AG04449 (cell line): ENCODE results near the gene ZNF566.

ENCODE experiments used
- CTCF ChIA-PET: fragments of 350-600 bp; formaldehyde crosslinking; extraction: SDS; loops from one replicate; lab custom pipeline; 2021; ENCODE audit warnings: antibody characterized with exemption; lab: Yijun Ruan, JAX
- POLR2A ChIA-PET: fragments of 400-600, 350-600 bp; formaldehyde crosslinking; extraction: SDS; loops from one replicate; lab custom pipeline; 2020; ENCODE audit warnings: antibody characterized with exemption, inconsistent platforms; lab: Yijun Ruan, JAX
- DNase-seq: peaks from one replicate; pipeline ENCODE4 v3.0.0-alpha.2; 2010; ENCODE audit warnings: low read depth, low spot score
- H3K4me3 ChIP-seq: 2 replicates; pipeline ENCODE4 v1.5.1; 2011; ENCODE audit warnings: low read depth, mild to moderate bottlenecking, control low read depth, low read length
- CTCF ChIP-seq: IDR thresholded peaks from one replicate; pipeline ENCODE4 v1.5.1; 2011; ENCODE audit warnings: mild to moderate bottlenecking, moderate library complexity, low read length, control low read depth, inconsistent platforms; ENCODE audit not compliant: insufficient read depth; ENCODE audit errors: missing control alignments

Gene ZNF566

GRCh38 chr19:36423925-36424324 lies 65.4 kb downstream of the ZNF566 start:
- ChIA-PET CTCF (no interaction called here), POLR2A (no interaction called here)
- H3K4me3 ChIP-seq: no peak overlapping the region
- no peak for DNase-seq
- TF ChIP-seq CTCF: no peak

- H3K4me3 ChIP-seq: peak overlapping the region; percentile 48
- ChIA-PET CTCF (interaction anchor here (1.6 kb wide), 1 partner anchor 10 kb away, joined by 4 read pairs; no protein-coding TSS in a partner anchor), POLR2A (no interaction called here)
- DNase-seq: no peak
- TF ChIP-seq CTCF: no peak
Observed at GRCh38 chr19:36421749-36422481, 67.4 kb downstream of the ZNF566 start.

- no peak for TF ChIP-seq CTCF
- ChIA-PET CTCF (interaction anchor here (1.6 kb wide), 1 partner anchor 11 kb away, joined by 4 read pairs; no protein-coding TSS in a partner anchor), POLR2A (no interaction called here)
- DNase-seq: no peak
- peak overlapping the region; percentile 48 for H3K4me3 ChIP-seq
Observed at GRCh38 chr19:36420961-36421748, 68.2 kb downstream of the ZNF566 start.

GRCh38 chr19:36418287-36419001 lies 70.9 kb downstream of the ZNF566 start, which contains the start of gene ZFP82:
Gene ZFP82, minus strand, starts transcription at chr19:36418644. Its CDS starts 8,855 bp downstream, at chr19:36409789.
- TF ChIP-seq CTCF: no peak
- H3K4me3 ChIP-seq: peak within 1 kb of the TSS; percentile 69
- peak; percentile 2 for DNase-seq
- ChIA-PET CTCF (no interaction called here), POLR2A (interaction anchor here (1.0 to 1.2 kb wide), 2 partner anchors 71 to 74 kb away, joined by 3 to 4 read pairs; partner anchors contain the start of gene ZNF566)

GRCh38 chr19:36417752-36418286 lies 71.5 kb downstream of the ZNF566 start:
- CTCF ChIA-PET: no interaction called here
- POLR2A ChIA-PET: interaction anchor here (1.0 kb wide), 1 partner anchor 75 kb away, joined by 3 read pairs; no protein-coding TSS in a partner anchor
- no peak for DNase-seq
- H3K4me3 ChIP-seq: peak overlapping the region; percentile 69
- no peak for TF ChIP-seq CTCF
